ENCODE data around the gene ADARB2. TPM values are rescaled to one million over a fixed set of nuclear protein-coding genes. Genes with fewer than 3 reads are reported as not detected.

The ADARB2 gene
- total RNA-seq, 2 donors from 2014 or later = 8.0 to 12.2 TPM

GRCh38 chr10:1184541-1185430 lies 552.5 kb downstream of the ADARB2 start:
- WGBS, 2 donors = 63 to 65% methylated on average over 24 to 42 of the region's 45 CpGs
- no peak for ATAC-seq
- TF ChIP-seq, protein P1, sequence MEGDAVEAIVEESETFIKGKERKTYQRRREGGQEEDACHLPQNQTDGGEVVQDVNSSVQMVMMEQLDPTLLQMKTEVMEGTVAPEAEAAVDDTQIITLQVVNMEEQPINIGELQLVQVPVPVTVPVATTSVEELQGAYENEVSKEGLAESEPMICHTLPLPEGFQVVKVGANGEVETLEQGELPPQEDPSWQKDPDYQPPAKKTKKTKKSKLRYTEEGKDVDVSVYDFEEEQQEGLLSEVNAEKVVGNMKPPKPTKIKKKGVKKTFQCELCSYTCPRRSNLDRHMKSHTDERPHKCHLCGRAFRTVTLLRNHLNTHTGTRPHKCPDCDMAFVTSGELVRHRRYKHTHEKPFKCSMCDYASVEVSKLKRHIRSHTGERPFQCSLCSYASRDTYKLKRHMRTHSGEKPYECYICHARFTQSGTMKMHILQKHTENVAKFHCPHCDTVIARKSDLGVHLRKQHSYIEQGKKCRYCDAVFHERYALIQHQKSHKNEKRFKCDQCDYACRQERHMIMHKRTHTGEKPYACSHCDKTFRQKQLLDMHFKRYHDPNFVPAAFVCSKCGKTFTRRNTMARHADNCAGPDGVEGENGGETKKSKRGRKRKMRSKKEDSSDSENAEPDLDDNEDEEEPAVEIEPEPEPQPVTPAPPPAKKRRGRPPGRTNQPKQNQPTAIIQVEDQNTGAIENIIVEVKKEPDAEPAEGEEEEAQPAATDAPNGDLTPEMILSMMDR (IDR thresholded peaks at IDR 0.05) = no peak
- no peak for TF ChIP-seq POLR2A (IDR thresholded peaks at IDR 0.05)
- Histone ChIP-seq H3K27me3 (no peaks in the 10 kb centered on the region), H3K27ac (no peak overlapping the region), H3K4me1 (peaks cover 27% of the 10 kb centered on the region), H3K36me3 (replicated peaks in 1 of 2; ENCODE audit: insufficient read depth in 1 of 2, low read depth in 2 of 2) (no peaks in the 10 kb centered on the region), H3K9me3 (no peaks in the 10 kb centered on the region), H3K4me3 (no peak overlapping the region)
- intact Hi-C loops (cut with DNase I) = no loop called here
- no peak for DNase-seq

- H3K4me1 ChIP-seq = peaks cover 18% of the 10 kb centered on the region
- no peak overlapping the region for H3K27ac ChIP-seq
- ATAC-seq (no peak), DNase-seq (no peak)
- H3K36me3 ChIP-seq (replicated peaks in 1 of 2; ENCODE audit: insufficient read depth in 1 of 2, low read depth in 2 of 2) = no peaks in the 10 kb centered on the region
- intact Hi-C loops (cut with DNase I) = no loop called here
- no peak overlapping the region for H3K4me3 ChIP-seq
- no peaks in the 10 kb centered on the region for H3K9me3 ChIP-seq
- TF ChIP-seq POLR2A (IDR thresholded peaks at IDR 0.05) = no peak
- TF ChIP-seq, protein P1 (IDR thresholded peaks at IDR 0.05) = no peak
- 58 to 70% methylated on average over 9 to 12 of the region's 12 CpGs for WGBS, 2 donors
- H3K27me3 ChIP-seq = no peaks in the 10 kb centered on the region
Observed at GRCh38 chr10:1183701-1184100, 553.6 kb downstream of the ADARB2 start.

GRCh38 chr10:1183033-1183396 lies 554.3 kb downstream of the ADARB2 start:
- ATAC-seq = no peak
- no peak for DNase-seq
- peaks cover 14% of the 10 kb centered on the region for H3K4me1 ChIP-seq
- no peaks in the 10 kb centered on the region for H3K36me3 ChIP-seq (replicated peaks in 1 of 2; ENCODE audit: insufficient read depth in 1 of 2, low read depth in 2 of 2)
- intact Hi-C loops (cut with DNase I) = no loop called here
- 53 to 57% methylated on average over 4 to 18 of the region's 18 CpGs for WGBS, 2 donors
- no peak for TF ChIP-seq POLR2A (IDR thresholded peaks at IDR 0.05)
- TF ChIP-seq, protein P1 (IDR thresholded peaks at IDR 0.05) = no peak
- no peaks in the 10 kb centered on the region for H3K9me3 ChIP-seq
- no peak overlapping the region for H3K4me3 ChIP-seq
- no peak overlapping the region for H3K27ac ChIP-seq
- no peaks in the 10 kb centered on the region for H3K27me3 ChIP-seq

GRCh38 chr10:1182280-1183032 lies 554.9 kb downstream of the ADARB2 start:
- H3K27me3 ChIP-seq = no peaks in the 10 kb centered on the region
- H3K9me3 ChIP-seq = no peaks in the 10 kb centered on the region
- H3K36me3 ChIP-seq (replicated peaks in 1 of 2; ENCODE audit: insufficient read depth in 1 of 2, low read depth in 2 of 2) = no peaks in the 10 kb centered on the region
- intact Hi-C loops (cut with DNase I) = no loop called here
- no peak overlapping the region for H3K4me3 ChIP-seq
- peaks cover 9% of the 10 kb centered on the region for H3K4me1 ChIP-seq
- no peak for DNase-seq
- no peak for ATAC-seq
- WGBS, 2 donors = 65 to 80% methylated on average over 24 to 30 of the region's 30 CpGs
- no peak overlapping the region for H3K27ac ChIP-seq
- no peak for TF ChIP-seq POLR2A (IDR thresholded peaks at IDR 0.05)
- TF ChIP-seq, protein P1 (IDR thresholded peaks at IDR 0.05) = no peak
